ENCODE measurements around the gene RPL28.
"Not testable (repeated sequence)": the region's sequence is repeated elsewhere in the genome, so short reads cannot be mapped to it uniquely, and the experiment has no call there.

RPL28 gene

DNA sequence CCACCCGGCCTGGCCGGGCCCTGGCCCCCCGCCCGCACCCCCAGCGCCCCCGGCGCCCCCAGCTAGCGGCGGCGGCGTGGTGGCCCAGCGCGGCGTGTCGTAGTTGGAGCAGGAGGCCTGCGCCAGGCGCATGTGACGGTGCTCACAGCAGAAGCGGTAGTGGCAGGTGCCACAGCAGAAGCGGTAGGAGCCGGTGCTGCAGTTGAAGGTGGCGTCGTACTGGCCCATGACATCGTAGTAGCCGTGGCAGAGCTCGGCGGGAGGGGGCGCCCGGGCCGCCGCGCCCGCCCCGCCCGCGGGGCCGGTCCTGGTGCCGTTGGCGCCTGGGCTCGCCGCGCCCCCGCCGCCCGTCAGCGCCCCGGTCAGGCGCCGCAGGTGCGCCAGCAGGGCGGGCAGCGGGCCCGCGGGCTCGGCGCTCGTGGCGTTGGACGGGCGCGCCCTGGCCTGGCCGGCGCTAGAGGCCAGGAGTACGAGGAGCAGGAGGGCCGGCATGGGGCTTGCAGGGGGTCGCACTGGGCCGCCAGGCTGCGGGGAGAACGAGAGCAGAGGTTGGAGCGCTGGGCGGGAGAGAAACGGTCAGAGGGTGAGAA, 56.7 kb downstream of the RPL28 start:
- no peak overlapping the region for H3K4me3 ChIP-seq (ENCODE audit: low read length)
- DNase-seq (ENCODE audit: low read depth, low spot score): no peak

DNA sequence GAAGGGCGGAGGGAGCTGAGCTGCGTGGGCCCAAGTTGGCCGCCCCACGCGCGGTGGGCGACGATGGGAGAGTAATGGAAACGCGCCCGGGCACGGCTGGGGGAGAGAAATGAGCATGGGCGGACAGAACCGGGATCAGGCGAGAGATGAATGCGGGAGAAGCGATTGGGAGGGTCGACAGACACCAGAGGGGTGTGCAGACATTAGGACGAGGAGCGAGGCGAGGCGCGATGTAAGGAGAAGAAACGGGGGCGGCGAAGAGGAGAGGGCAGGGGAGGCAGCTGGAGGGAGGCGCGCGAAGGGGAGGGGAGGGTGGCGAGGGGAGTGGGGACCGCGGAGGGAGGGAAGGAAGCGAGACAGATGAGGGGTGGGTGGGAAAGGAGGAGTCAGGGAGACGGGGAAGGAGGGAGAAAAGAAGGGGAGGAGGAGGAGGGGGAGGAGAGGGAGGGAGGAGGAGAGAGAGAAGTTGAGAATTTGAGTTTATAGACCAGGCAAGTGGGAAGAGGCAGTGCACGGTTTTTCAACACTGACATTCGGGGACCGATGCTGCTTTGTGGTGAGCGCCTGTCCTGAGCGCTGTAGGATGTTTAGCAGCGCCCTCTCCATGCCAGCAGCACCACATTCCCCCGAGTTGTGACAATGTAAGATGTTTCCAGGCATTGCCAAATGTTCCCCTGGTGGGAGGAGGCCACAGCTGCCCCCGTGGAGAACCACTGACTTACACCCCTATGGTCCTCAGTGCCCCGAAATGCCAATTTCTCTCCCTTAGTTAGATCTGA, 57.5 kb downstream of the RPL28 start, which contains the start of gene SHISA7:
Gene SHISA7 (minus strand): TSS at position 256 of the 779 bp plus-strand sequence. CDS start 437 bp downstream, outside the sequence.
- no peak for DNase-seq (ENCODE audit: low read depth, low spot score)
- H3K4me3 ChIP-seq (ENCODE audit: low read length): no peak within 1 kb of the TSS

DNA sequence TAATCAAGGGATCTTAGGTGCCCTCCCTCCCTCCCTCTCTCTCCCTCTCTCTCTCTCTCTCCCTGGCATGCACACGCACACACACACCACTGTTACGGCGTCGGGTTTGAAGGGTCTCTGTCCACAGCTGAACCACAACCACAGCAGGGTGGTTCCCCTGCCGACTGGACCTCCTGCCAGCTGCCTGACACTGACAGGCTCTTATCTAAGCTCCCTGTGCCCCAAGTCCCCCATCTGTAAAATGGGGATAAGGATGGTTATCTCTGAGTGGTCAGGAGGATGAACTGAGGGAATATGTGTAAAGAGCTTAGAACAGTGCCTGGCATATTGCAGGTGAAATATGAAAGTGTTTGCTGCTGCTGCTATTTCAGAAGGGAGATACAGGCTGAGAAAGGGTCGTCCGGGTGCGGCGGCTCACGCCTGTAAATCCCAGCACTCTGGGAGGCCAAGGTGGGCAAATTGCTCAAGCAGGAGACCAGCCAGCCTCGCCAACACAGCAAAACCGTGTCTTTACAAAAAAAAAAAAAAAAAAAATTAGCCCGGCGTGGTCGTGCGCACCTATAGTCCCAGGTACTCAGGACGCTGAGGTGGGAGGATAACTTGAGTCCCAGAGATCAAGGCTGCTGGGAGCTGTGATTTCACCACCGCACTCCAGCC, 58.2 kb downstream of the RPL28 start:
- H3K4me3 ChIP-seq (ENCODE audit: low read length): no peak overlapping the region

DNA sequence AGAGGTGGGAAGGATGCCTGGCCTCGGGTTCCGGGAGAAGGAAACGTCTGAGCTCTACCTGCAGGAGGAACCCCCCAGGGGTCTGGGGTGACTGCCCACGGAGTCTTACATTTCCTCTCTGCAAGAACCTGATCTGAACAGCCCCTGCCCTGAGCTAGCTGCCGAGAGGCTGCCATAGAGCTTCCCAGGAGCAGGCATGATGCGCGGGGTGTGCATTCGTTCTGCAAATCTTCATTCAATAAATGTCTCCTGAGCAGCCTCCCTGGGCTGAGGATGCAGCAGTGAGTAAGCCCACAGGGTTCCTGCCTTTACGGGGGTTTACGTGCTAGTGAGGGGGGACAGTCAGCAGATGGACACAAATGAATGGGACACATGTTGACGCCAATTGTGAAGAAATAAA, 58.9 kb downstream of the RPL28 start:
- H3K4me3 ChIP-seq (ENCODE audit: low read length): no peak overlapping the region
- DNase-seq (ENCODE audit: low read depth, low spot score): no peak

More for the DNA sequence above, 58.2 kb downstream of the RPL28 start:
- DNase-seq (ENCODE audit: low read depth, low spot score): no peak

DNA sequence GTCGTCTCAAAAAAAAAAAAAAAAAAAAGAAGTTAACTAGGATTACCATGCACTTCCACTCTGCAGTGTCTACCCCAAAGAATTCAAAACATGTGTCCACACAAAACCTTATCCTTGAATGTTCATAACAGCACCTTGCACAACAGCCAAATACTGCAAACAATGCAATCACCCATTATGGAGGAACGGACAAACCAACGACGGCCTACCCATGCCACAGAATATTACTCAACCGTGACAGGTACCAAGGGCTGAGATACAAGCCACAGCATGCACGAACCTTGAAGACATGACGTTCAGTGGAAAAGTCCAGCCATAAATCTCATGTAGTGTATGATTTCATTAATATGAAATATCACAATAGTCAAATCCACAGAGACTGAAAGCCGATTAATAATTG, 60.3 kb downstream of the RPL28 start:
- DNase-seq (ENCODE audit: low read depth, low spot score): no peak
- no peak overlapping the region for H3K4me3 ChIP-seq (ENCODE audit: low read length)

DNA sequence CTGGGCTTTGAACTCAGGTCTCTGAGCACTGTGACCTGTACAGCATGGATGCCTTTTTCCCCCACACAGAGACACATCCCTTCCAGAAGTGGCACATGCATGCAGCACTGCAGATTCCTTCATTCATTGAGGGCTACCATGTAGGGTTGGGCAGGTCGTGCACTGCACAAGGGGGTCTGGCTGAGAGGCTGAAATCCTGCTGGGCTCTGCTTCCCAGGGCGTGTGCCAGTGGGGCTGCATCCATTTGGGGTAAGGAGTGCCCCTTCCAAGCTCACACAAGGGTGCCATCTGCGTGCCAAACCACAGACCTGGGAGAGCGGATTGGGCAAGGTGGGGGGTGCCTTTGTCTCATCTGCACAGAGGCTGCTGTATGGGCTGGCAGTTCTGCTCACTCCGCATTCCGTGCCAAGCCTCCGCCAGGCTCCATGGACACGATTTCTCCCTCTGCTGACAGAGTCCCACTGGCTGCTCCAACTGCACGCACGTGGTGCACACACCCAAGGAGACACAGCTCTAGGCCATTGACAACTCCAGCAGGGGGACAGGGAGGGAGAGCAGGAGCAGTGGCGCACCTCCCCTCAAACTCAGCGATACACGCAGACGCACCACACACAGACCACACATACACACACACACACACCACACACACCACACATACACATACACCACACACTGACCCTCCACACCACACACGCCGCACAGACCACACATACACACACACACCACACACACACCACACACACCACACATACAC, 61.9 kb downstream of the RPL28 start:
- H3K4me3 ChIP-seq (ENCODE audit: low read length): no peak overlapping the region

DNA sequence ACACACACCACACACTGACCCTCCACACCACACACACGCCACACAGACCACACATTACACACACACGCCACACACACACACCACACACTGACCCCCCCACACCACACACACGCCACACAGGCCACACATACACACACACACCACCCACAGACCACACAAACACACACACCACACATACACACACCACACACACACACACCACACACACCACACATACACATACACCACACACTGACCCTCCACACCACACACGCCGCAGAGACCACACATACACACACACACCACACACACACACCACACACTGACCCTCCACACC, 62.4 kb downstream of the RPL28 start:
- H3K4me3 ChIP-seq (ENCODE audit: low read length); DNase-seq (ENCODE audit: low read depth, low spot score): not testable (repeated sequence)

More for the DNA sequence above, 61.9 kb downstream of the RPL28 start:
- DNase-seq (ENCODE audit: low read depth, low spot score): no peak

DNA sequence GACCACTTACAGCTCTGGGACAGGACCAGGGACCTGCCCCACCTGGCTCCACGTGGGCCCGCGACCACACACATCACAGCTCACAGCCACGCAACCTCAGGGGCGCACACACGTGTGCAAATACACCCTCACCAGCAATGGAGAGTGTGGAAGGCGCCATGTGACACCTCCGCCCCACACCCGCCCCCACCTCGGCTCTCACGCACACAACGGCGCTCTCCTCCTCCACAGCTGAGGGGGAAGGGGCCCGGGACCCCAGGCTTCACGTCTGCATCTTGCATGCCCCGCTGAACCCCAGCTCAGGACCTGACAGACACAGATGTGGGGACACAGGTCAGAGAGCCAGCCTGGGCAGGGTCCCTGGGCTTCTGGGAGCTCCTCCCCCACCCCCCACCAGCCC, 63.7 kb downstream of the RPL28 start:
- no peak overlapping the region for H3K4me3 ChIP-seq (ENCODE audit: low read length)
- no peak for DNase-seq (ENCODE audit: low read depth, low spot score)

DNA sequence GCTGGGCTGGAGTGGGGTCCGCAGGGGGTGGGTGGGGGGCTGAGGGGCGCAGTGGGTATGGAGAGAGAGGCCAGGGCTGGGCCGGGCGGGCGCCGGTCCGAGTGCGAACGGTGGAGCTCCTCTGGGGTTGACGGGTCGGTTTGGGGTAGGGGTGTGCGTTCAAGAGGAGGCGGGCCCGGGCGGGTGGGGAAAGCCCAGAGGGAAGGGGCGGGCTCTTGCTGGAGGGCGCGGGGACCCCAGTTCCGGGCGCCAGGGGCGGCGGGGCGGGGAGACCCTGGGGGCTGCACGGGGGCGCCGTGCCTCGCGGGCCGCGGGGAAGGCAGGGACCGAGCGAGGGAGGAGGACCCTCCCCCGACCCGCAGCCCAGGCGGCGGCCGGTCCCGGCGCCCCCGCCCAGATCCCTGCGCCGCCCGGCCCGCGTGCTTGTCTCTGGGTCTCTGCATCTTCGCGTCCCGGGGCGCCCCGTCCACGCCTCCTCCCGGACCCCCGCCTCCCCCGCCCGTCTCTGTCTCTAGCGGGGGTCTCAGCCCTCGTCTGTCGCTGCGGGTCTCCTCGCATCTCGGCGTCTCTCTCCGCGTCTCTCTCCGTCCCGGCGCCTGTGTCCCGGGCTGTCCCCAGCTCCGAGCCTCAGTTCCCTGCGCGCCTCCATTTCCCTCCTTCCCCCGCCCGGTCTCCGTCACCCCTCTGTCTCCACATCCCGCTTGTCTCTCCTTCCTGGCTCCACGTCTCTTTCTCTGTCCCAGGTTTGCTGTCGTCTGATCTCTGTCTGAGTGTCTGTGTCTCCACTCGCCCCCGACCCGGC, 65.6 kb downstream of the RPL28 start:
- no peak for DNase-seq (ENCODE audit: low read depth, low spot score)
- peak overlapping the region; percentile 60; the same call in 1 of the 2 replicates for H3K4me3 ChIP-seq (ENCODE audit: low read length)

DNA sequence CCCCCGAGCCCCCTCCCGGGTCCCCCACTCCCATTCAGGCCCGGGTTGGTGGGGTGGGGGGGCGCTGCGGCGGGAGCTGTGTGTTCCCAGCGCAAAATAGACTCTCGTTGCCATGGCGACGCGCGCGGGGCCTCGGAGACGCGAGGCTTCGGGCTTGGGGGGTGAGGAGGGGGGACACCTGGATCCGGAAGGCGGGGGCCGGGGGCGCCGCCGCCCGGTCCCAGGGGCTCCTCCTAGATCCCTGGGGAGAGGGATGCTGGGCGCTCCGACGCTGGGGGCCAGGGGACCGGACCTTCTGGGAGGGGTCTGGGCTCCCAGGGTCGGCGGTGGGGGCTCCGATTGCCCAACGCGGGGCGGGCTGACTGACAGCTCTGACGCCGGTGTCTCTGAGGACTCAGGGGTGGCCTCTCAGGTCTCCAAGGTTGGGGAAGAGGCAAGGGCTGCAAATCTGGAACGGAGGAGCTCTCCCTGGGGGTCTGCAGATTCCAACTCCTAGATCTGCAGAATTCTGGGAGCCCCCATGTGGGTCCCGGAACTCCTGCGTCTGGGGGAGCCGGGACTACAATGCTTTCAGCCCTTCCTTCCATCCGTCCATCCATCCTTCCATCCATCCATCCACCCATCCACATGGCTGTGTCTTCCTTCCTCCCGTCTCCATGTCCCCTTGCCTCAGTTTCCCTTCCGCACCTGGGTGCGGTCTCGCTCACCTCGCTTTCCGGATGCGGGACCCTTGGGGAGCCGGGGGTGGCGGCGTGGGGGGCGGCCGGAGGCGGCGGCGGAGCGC, 66.4 kb downstream of the RPL28 start:
- DNase-seq (ENCODE audit: low read depth, low spot score): no peak
- peak overlapping the region; percentile 60 for H3K4me3 ChIP-seq (ENCODE audit: low read length)
